Measurements from ENCODE around the gene GRHL3.

Gene GRHL3

DNA sequence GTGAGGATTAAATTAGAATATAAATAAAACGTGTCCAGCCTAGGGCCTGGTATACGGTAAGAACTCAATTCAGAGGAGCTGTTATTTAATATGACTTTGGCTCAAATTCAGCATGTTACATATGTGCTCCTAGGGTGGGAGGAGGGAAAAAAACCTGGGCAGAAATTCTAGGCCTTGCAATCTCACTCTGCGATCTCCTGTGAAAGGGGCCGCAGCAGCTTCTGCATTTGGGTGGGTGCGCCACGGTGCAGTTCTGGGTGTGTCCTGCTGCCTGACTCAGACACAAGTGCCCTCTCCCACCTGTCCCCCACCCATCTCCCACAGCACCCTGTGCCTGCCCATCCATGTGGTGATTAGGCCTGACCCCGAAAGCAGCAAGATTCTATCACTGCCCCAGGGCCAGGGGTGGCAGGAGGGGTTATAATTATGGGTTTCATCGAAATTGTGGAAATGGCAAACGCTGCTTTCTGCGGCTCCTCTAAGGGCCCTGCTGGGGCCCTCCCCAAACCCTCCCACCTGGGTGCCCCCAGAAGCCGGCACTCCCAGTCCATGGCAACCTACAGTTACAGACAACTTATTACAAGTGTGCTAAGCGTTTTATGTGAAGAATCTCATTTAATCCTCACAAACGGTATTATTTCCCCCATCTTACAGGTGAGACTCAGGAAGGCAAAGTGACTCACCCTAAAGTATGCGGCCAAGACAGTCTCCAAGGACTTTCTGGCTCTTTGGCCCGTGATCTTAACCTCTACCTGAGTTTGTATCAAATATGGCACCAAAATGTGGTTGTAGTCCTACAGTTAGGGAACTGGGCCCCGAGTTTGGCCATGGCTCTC, 25.5 kb upstream of the GRHL3 start:
- FAIRE-seq, result no peak
- no peak for TF ChIP-seq CTCF (IDR thresholded peaks at IDR 0.05; ENCODE audit: insufficient read depth, missing control alignments)
- DNase-seq (ENCODE audit: insufficient read length, low spot score), result no peak

GRCh38 chr1:24294228-24294672, 24.9 kb upstream of the GRHL3 start:
- FAIRE-seq (no peak), DNase-seq (ENCODE audit: insufficient read length, low spot score) (no peak)
- no peak for TF ChIP-seq CTCF (IDR thresholded peaks at IDR 0.05; ENCODE audit: insufficient read depth, missing control alignments)

DNA sequence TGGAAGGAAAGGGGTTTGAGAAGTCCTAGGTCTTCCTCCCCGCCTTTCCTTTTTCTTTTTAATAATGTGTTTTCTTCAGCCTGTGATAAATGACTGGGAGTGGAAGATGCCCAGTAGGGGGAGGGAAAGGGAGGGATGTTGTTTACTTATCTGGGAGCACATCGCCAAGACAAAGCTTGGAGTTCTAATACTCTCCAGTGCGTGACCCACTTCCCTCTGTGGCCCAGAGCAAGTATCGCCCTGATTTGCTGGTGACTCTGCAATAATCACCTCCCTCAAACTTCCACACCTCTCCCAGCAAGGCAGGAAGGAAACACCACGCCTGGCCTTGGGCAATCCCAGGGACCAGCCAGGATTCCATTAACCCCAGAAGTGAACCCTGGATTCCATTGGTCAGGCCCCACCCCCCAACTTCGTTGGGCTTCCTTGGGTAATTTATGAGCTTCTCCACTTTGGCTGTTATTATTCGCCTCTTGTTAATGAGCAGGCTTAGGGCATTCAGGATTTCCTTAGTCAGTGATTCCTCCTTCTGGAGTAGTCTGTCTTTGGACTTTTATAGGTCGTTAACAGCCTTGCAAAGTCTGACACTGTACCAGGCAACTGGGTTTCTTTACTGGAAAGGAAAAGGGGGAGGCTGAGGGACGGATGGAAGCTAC, 24.3 kb upstream of the GRHL3 start:
- FAIRE-seq, result no peak
- no peak for TF ChIP-seq CTCF (IDR thresholded peaks at IDR 0.05; ENCODE audit: insufficient read depth, missing control alignments)
- no peak for DNase-seq (ENCODE audit: insufficient read length, low spot score)

DNA sequence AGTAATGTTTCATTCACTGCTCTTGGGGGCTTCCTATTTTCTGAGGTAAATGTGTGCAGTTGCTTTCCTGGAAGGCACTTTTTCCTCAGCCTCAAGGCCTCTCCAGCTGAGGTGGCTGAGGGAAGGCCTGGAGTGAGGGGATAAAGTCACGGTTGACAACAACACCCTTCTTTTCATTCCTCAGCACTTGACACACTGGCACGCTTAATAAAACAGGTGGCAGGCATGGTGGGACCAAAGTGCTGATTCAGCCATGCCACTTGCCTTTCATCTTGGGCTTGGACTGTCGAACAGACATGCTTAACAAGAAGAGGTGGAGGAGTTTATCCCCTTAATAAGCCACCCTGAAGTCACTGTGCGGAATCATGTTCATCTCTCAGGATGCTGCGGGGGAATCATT, 23.6 kb upstream of the GRHL3 start:
- TF ChIP-seq CTCF (IDR thresholded peaks at IDR 0.05; ENCODE audit: insufficient read depth, missing control alignments), result no peak
- DNase-seq (ENCODE audit: insufficient read length, low spot score), result no peak
- no peak for FAIRE-seq

- DNase-seq (ENCODE audit: insufficient read length, low spot score) (no peak), FAIRE-seq (no peak)
These were observed 21.8 kb upstream of the GRHL3 start for GRCh38 chr1:24297187-24297851.

GRCh38 chr1:24297852-24298232, 21.3 kb upstream of the GRHL3 start:
- FAIRE-seq (no peak), DNase-seq (ENCODE audit: insufficient read length, low spot score) (no peak)
- TF ChIP-seq CTCF (IDR thresholded peaks at IDR 0.05; ENCODE audit: insufficient read depth, missing control alignments), result no peak

More at GRCh38 chr1:24297187-24297851, 21.8 kb upstream of the GRHL3 start:
- no peak for TF ChIP-seq CTCF (IDR thresholded peaks at IDR 0.05; ENCODE audit: insufficient read depth, missing control alignments)

Data from D721Med (cell line).